NB4 (cell line): ENCODE data around the gene C2orf92.

Experiments used
- CTCF ChIP-seq: IDR thresholded peaks from one replicate; pipeline ENCODE4 v1.5.1; 2012; ENCODE audit warnings: low read depth, low read length
- MAX ChIP-seq: IDR thresholded peaks from 2 replicates; pipeline ENCODE4 v1.6.1; 2011; ENCODE audit warnings: low read depth, low read length
- POLR2A ChIP-seq: IDR thresholded peaks from 2 replicates; pipeline ENCODE4 v1.6.1; 2011; ENCODE audit warnings: mild to moderate bottlenecking; ENCODE audit not compliant: insufficient read length; ENCODE audit errors: extremely low read depth

- no peak for TF ChIP-seq CTCF
- no peak for TF ChIP-seq POLR2A
- no peak for TF ChIP-seq MAX
These were observed 13.3 kb upstream of the C2orf92 start for GRCh38 chr2:97656129-97656755.
